HepG2 (cell line): ENCODE data around the gene ITIH1. TPM values are rescaled to one million over a fixed set of nuclear protein-coding genes. Genes with fewer than 3 reads are reported as not detected.

ENCODE experiments used
- CEBPB ChIP-seq: IDR thresholded peaks from 2 replicates; pipeline ENCODE4 v1.6.1; 2011; ENCODE audit warnings: low read depth, low read length, improper control_type of control experiment, borderline replicate concordance
- RCOR2 ChIP-seq: IDR thresholded peaks from 2 replicates; pipeline ENCODE4 v1.6.1; 2016; ENCODE audit warnings: missing biosample characterization, missing genetic modification reagents
- TAF1 ChIP-seq: sonication (generic); formaldehyde crosslinking; IDR thresholded peaks from 2 replicates; pipeline ENCODE4 v1.4.0; 2020; ENCODE audit warnings: missing genetic modification reagents
- TCF7L2 ChIP-seq: IDR thresholded peaks from 2 replicates; pipeline ENCODE4 v1.6.1; 2011; ENCODE audit warnings: mild to moderate bottlenecking, low read depth, low read length, moderate library complexity
- THAP11 ChIP-seq: IDR thresholded peaks from 2 replicates; pipeline ENCODE4 v1.6.1; 2016; ENCODE audit warnings: missing biosample characterization, missing genetic modification reagents
- U2AF1 ChIP-seq: fragments of 200-400 bp; formaldehyde crosslinking; optimal IDR thresholded peaks from 2 replicates; pipeline ENCODE3; 2017; ENCODE audit warnings: mild to moderate bottlenecking, low read depth, low read length
- ZC3H4 ChIP-seq: sonication (generic); formaldehyde crosslinking; IDR thresholded peaks from 2 replicates; pipeline ENCODE4 v1.4.0; 2020; ENCODE audit warnings: missing genetic modification reagents, borderline replicate concordance
- ZNF143 ChIP-seq: sonication (generic); formaldehyde crosslinking; IDR thresholded peaks from 2 replicates; pipeline ENCODE4 v1.4.0; 2020; ENCODE audit warnings: missing genetic modification reagents
- ZNF34 ChIP-seq: sonication (generic); formaldehyde crosslinking; IDR thresholded peaks from 2 replicates; pipeline ENCODE4 v1.4.0; 2020; ENCODE audit warnings: mild to moderate bottlenecking, missing genetic modification reagents, borderline replicate concordance
- ZNF430 ChIP-seq: sonication (generic); formaldehyde crosslinking; IDR thresholded peaks from 2 replicates; pipeline ENCODE4 v1.9.0; 2021; ENCODE audit warnings: mild to moderate bottlenecking, missing genetic modification reagents
- polyA plus RNA-seq, 8 experiments: library from polyadenylated mRNA; depleted of rRNA in 3 of 8; stranded (reverse) in 7 of 8; unstranded in 1 of 8; fragments of >200 nt; fragmentation: Illumina TruSeq in 4 of 8; extraction: Trizol in 4 of 8; gene quantifications; 2 replicates each; pipeline versions ENCODE4 v1.2.1 to v1.2.3, GENCODE V29; 2011 to 2016; ENCODE audit warnings: low read depth in 4 of 8, missing spikeins in 1 of 8, mixed read lengths in 1 of 8; ENCODE audit not compliant: insufficient read depth in 1 of 8
- total RNA-seq, 5 experiments: library from RNA; depleted of rRNA; stranded (reverse); fragments of >200 nt; fragmentation: Illumina TruSeq; extraction: Trizol; gene quantifications; 2 replicates each; pipeline ENCODE4 v1.2.3, GENCODE V29; 2016; ENCODE audit warnings: low read depth in 1 of 5
- TF ChIP-seq, protein P1 (sequence below): sonication (generic); formaldehyde crosslinking; IDR thresholded peaks from 2 replicates; pipeline ENCODE4 v1.8.1; 2023; ENCODE audit warnings: mild to moderate bottlenecking, inconsistent platforms, moderate library complexity, missing genetic modification reagents, borderline replicate concordance
- TF ChIP-seq, protein P2 (sequence below): sonication (generic); formaldehyde crosslinking; IDR thresholded peaks from 2 replicates; pipeline ENCODE4 v1.5.1; 2020; ENCODE audit warnings: missing genetic modification reagents, mild to moderate bottlenecking, borderline replicate concordance
- TF ChIP-seq, protein P3 (sequence below), 2 experiments: sonication (generic) in 1 of 2; formaldehyde crosslinking in 1 of 2; IDR thresholded peaks; 2 replicates each; pipeline versions ENCODE4 v1.4.0 to v1.6.1; 2018 to 2020; ENCODE audit warnings: missing genetic modification reagents in 2 of 2, borderline replicate concordance in 1 of 2, low read depth in 1 of 2, mild to moderate bottlenecking in 1 of 2, missing biosample characterization in 1 of 2
- TF ChIP-seq, protein P4 (sequence below), 2 experiments: sonication (generic) in 1 of 2; formaldehyde crosslinking in 1 of 2; IDR thresholded peaks; 2 replicates each; pipeline versions ENCODE4 v1.6.1 to v1.9.0; 2014 to 2022; ENCODE audit warnings: antibody characterized with exemption in 1 of 2, borderline replicate concordance in 1 of 2, inconsistent platforms in 1 of 2, low read depth in 1 of 2, missing genetic modification reagents in 1 of 2
- TF ChIP-seq, protein P5 (sequence below), 2 experiments: IDR thresholded peaks; 2 replicates each; pipeline ENCODE4 v1.6.1; 2011 to 2012; ENCODE audit warnings: low read length in 2 of 2, borderline replicate concordance in 1 of 2, low read depth in 1 of 2, mild to moderate bottlenecking in 1 of 2, moderate library complexity in 1 of 2

Gene ITIH1
- total and polyA plus RNA-seq, 2 of the 13 experiments (the other 11 are each of a cell fraction or from before 2014, with no cell fraction given), result 12.3 to 19.6 TPM

DNA sequence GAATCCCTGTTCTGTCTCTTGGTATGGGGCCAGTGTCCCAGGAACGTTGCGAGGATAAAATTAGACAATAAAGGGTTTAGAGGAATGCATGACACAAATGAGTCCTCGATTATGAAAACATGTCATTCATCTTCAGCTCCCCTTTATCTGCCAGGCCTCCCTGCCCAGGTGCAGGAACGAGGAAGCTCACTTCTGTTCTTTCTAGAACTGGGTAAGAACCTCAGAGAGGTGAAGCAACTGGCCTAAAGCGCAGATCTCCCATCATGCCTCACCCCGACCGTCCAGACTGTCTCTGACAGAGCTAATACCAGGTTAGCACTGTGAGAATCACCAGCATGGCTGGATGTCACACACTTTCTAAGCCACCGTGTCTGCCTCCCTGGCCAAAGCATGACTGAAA lies 1.5 kb upstream of the ITIH1 start (continued):
- no peak for TF ChIP-seq U2AF1
- TF ChIP-seq RCOR2, result no peak
- 0 out of 2 replicates have a peak, but pooled peaks have one; percentile 1 for TF ChIP-seq ZNF34 (CRISPR knock-in tag)
- TF ChIP-seq, protein P1, sequence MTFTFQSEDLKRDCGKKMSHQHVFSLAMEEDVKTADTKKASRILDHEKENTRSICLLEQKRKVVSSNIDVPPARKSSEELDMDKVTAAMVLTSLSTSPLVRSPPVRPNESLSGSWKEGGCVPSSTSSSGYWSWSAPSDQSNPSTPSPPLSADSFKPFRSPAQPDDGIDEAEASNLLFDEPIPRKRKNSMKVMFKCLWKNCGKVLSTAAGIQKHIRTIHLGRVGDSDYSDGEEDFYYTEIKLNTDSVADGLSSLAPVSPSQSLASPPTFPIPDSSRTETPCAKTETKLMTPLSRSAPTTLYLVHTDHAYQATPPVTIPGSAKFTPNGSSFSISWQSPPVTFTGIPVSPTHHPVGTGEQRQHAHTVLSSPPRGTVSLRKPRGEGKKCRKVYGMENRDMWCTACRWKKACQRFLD (CRISPR knock-in tag), result 0 out of 2 replicates have a peak, but pooled peaks have one; percentile 21
- TF ChIP-seq, protein P2, sequence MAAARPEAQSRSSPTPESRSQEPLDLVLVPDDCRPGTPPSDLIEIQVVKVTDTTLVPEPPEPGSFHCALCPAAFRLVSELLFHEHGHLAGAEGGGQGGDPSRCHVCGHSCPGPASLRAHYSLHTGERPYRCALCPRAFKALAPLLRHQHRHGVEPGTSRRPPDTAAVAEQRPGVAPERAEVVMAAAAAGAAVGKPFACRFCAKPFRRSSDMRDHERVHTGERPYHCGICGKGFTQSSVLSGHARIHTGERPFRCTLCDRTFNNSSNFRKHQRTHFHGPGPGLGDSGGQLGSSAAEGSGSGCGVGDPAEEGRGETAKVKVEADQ (CRISPR knock-in tag), result no peak
- TF ChIP-seq, protein P3, sequence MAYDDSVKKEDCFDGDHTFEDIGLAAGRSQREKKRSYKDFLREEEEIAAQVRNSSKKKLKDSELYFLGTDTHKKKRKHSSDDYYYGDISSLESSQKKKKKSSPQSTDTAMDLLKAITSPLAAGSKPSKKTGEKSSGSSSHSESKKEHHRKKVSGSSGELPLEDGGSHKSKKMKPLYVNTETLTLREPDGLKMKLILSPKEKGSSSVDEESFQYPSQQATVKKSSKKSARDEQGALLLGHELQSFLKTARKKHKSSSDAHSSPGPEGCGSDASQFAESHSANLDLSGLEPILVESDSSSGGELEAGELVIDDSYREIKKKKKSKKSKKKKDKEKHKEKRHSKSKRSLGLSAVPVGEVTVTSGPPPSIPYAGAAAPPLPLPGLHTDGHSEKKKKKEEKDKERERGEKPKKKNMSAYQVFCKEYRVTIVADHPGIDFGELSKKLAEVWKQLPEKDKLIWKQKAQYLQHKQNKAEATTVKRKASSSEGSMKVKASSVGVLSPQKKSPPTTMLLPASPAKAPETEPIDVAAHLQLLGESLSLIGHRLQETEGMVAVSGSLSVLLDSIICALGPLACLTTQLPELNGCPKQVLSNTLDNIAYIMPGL (CRISPR knock-in tag; IDR thresholded peaks at IDR 0.05; ENCODE audit: borderline replicate concordance in 1 of 2, low read depth in 1 of 2), result peak in 1 of 2 experiments; percentile 60; a peak in 1 of 4 replicates
- peak; percentile 79 for TF ChIP-seq ZNF143 (CRISPR knock-in tag)
- TF ChIP-seq CEBPB, result peak; percentile 22; the same call in 1 of the 2 replicates
- TF ChIP-seq, protein P4, sequence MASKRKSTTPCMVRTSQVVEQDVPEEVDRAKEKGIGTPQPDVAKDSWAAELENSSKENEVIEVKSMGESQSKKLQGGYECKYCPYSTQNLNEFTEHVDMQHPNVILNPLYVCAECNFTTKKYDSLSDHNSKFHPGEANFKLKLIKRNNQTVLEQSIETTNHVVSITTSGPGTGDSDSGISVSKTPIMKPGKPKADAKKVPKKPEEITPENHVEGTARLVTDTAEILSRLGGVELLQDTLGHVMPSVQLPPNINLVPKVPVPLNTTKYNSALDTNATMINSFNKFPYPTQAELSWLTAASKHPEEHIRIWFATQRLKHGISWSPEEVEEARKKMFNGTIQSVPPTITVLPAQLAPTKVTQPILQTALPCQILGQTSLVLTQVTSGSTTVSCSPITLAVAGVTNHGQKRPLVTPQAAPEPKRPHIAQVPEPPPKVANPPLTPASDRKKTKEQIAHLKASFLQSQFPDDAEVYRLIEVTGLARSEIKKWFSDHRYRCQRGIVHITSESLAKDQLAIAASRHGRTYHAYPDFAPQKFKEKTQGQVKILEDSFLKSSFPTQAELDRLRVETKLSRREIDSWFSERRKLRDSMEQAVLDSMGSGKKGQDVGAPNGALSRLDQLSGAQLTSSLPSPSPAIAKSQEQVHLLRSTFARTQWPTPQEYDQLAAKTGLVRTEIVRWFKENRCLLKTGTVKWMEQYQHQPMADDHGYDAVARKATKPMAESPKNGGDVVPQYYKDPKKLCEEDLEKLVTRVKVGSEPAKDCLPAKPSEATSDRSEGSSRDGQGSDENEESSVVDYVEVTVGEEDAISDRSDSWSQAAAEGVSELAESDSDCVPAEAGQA (IDR thresholded peaks at IDR 0.05; ENCODE audit: low read depth), result no peak
- TF ChIP-seq, protein P4 (CRISPR knock-in tag; IDR thresholded peaks at IDR 0.05; ENCODE audit: borderline replicate concordance), result no peak
- TF ChIP-seq, protein P5, sequence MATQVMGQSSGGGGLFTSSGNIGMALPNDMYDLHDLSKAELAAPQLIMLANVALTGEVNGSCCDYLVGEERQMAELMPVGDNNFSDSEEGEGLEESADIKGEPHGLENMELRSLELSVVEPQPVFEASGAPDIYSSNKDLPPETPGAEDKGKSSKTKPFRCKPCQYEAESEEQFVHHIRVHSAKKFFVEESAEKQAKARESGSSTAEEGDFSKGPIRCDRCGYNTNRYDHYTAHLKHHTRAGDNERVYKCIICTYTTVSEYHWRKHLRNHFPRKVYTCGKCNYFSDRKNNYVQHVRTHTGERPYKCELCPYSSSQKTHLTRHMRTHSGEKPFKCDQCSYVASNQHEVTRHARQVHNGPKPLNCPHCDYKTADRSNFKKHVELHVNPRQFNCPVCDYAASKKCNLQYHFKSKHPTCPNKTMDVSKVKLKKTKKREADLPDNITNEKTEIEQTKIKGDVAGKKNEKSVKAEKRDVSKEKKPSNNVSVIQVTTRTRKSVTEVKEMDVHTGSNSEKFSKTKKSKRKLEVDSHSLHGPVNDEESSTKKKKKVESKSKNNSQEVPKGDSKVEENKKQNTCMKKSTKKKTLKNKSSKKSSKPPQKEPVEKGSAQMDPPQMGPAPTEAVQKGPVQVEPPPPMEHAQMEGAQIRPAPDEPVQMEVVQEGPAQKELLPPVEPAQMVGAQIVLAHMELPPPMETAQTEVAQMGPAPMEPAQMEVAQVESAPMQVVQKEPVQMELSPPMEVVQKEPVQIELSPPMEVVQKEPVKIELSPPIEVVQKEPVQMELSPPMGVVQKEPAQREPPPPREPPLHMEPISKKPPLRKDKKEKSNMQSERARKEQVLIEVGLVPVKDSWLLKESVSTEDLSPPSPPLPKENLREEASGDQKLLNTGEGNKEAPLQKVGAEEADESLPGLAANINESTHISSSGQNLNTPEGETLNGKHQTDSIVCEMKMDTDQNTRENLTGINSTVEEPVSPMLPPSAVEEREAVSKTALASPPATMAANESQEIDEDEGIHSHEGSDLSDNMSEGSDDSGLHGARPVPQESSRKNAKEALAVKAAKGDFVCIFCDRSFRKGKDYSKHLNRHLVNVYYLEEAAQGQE (IDR thresholded peaks at IDR 0.05; ENCODE audit: borderline replicate concordance in 1 of 2, low read depth in 1 of 2, low read length in 2 of 2), result no peak
- TF ChIP-seq TAF1, result no peak
- TF ChIP-seq ZNF430 (CRISPR knock-in tag), result 0 out of 2 replicates have a peak, but pooled peaks have one; percentile 13
- TF ChIP-seq TCF7L2, result no peak
- TF ChIP-seq THAP11, result no peak
- TF ChIP-seq ZC3H4 (CRISPR knock-in tag), result peak; percentile 32; the same call in 1 of the 2 replicates
